Right ventricle myocardium superior (tissue), 1 donor: ENCODE measurements around the gene CPEB3. TPM values are rescaled to one million over a fixed set of nuclear protein-coding genes. Genes with fewer than 3 reads are reported as not detected.
"Not testable (repeated sequence)": the region's sequence is repeated elsewhere in the genome, so short reads cannot be mapped to it uniquely, and the experiment has no call there.

Source experiments
- ATAC-seq: fragments of 200-7000 bp; cut with Tn5 transposase; one replicate; pipeline ENCODE4 v1.9.1; 2020; ENCODE audit warnings: mild to moderate bottlenecking; ENCODE audit not compliant: poor library complexity
- DNase-seq: peaks from one replicate; pipeline ENCODE4 v3.0.0-alpha.2; 2020
- intact Hi-C: fragments of 100-400 bp; cut with DNase I; formaldehyde crosslinking; loops from one replicate; pipeline ENCODE4 v1.11.2; 2022
- long read RNA-seq: library from polyadenylated mRNA; unstranded; transcript quantifications from one replicate; pipeline ENCODE4 v2.0.0, GENCODE V29; 2021
- total RNA-seq: library from RNA; stranded (reverse); fragmentation: NEBNext Ultra II Directional; extraction: Animal tissue kit (Norgen Biotek cat#: 25700); gene quantifications from one replicate; pipeline ENCODE4 v1.2.1, GENCODE V29; 2021
- donor health status: DM: no; HTN: yes; CAD: no; lungs with severe emphysema.

CPEB3 gene
- total RNA-seq: 14.4 TPM
- long read RNA-seq, full-length matches to known transcripts: 2 of 33 reads
- long read RNA-seq, partial matches to known transcripts: 14 of 33 reads
- long read RNA-seq, other reads (novel, unspliced or antisense): 17 of 33 reads

GRCh38 chr10:92290837-92291615, at the start of gene CPEB3, which contains the start of gene MARCHF5:
TSS of gene CPEB3 (minus strand) at chr10:92291078. CDS start at chr10:92240350, 50,728 bp downstream.
TSS of gene MARCHF5 (plus strand) at chr10:92291167. CDS start at chr10:92291495, 328 bp downstream.
- intact Hi-C loops: loop anchor here (5.0 kb wide), 2 partner anchors 49 to 204 kb away; no protein-coding TSS in a partner anchor
- ATAC-seq: peak; percentile 99
- peak; percentile 98 for DNase-seq

- DNase-seq, intact Hi-C loops, ATAC-seq: not testable (repeated sequence)
Observed at GRCh38 chr10:92329927-92330326, 39.0 kb upstream of the CPEB3 start.

GRCh38 chr10:92328993-92329392, 38.1 kb upstream of the CPEB3 start:
- intact Hi-C loops: no loop called here
- ATAC-seq (no peak), DNase-seq (no peak)

- DNase-seq: no peak
- intact Hi-C loops: no loop called here
- ATAC-seq: no peak
Observed at GRCh38 chr10:92327445-92328433, 36.9 kb upstream of the CPEB3 start.

- ATAC-seq (no peak), DNase-seq (no peak)
- intact Hi-C loops: no loop called here
Observed at GRCh38 chr10:92323079-92323478, 32.2 kb upstream of the CPEB3 start.

GRCh38 chr10:92316610-92317009, 25.7 kb upstream of the CPEB3 start:
- ATAC-seq: no peak
- intact Hi-C loops: no loop called here

GRCh38 chr10:92313750-92314149, 22.9 kb upstream of the CPEB3 start:
- ATAC-seq (no peak), DNase-seq (no peak)
- intact Hi-C loops: no loop called here

More at GRCh38 chr10:92316610-92317009, 25.7 kb upstream of the CPEB3 start:
- DNase-seq: no peak

- intact Hi-C loops: no loop called here
- no peak for ATAC-seq
- DNase-seq: no peak
Observed at GRCh38 chr10:92309272-92309671, 18.4 kb upstream of the CPEB3 start.

- ATAC-seq (no peak), DNase-seq (no peak)
- intact Hi-C loops: no loop called here
Observed at GRCh38 chr10:92305133-92306072, 14.5 kb upstream of the CPEB3 start.

- intact Hi-C loops: no loop called here
- ATAC-seq (no peak), DNase-seq (no peak)
Observed at GRCh38 chr10:92304061-92304460, 13.2 kb upstream of the CPEB3 start.

GRCh38 chr10:92303096-92303495, 12.2 kb upstream of the CPEB3 start:
- ATAC-seq (no peak), DNase-seq (no peak)
- intact Hi-C loops: no loop called here

GRCh38 chr10:92298487-92298886, 7.6 kb upstream of the CPEB3 start:
- no peak for DNase-seq
- peak; percentile 71 for ATAC-seq
- intact Hi-C loops: no loop called here

GRCh38 chr10:92291921-92292845, 1.3 kb upstream of the CPEB3 start:
- DNase-seq (peak; percentile 69), ATAC-seq (peak; percentile 34)
- intact Hi-C loops: loop anchor here (5.0 kb wide), 2 partner anchors 50 to 205 kb away; no protein-coding TSS in a partner anchor

GRCh38 chr10:92291616-92291865, 663 bp upstream of the CPEB3 start:
- DNase-seq (no peak), ATAC-seq (no peak)

GRCh38 chr10:92290076-92290836, 622 bp downstream of the CPEB3 start:
- DNase-seq (peak; percentile 43), ATAC-seq (peak; percentile 38)
- intact Hi-C loops: loop anchor here (5.0 kb wide), 2 partner anchors 48 to 203 kb away; no protein-coding TSS in a partner anchor

More at GRCh38 chr10:92291616-92291865, 663 bp upstream of the CPEB3 start:
- intact Hi-C loops: loop anchor here (5.0 kb wide), 2 partner anchors 49 to 204 kb away; no protein-coding TSS in a partner anchor

- peak; percentile 62 for ATAC-seq
- intact Hi-C loops: no loop called here
- no peak for DNase-seq
Observed at GRCh38 chr10:92284112-92284704, 6.7 kb downstream of the CPEB3 start.
